GM21717 (cell line): ENCODE data around the gene NTRK2.
A peak's percentile ranks its signal among the peaks of the same experiment; 100 is the strongest.

Source experiments
- ATAC-seq: cut with Tn5 transposase; IDR thresholded peaks from one replicate; pipeline ENCODE4 v1.9.1; 2021; ENCODE audit warnings: mild to moderate bottlenecking, moderate library complexity; ENCODE audit not compliant: unreplicated experiment

Gene NTRK2

GRCh38 chr9:84669288-84670137 lies at the start of gene NTRK2:
TSS of gene NTRK2 (plus strand) at chr9:84669729. CDS start at chr9:84670749, 1,020 bp downstream.
- peak; percentile 52 for ATAC-seq

- no peak for ATAC-seq
Observed at GRCh38 chr9:84620338-84620737, 49.2 kb upstream of the NTRK2 start.

- ATAC-seq = no peak
Observed at GRCh38 chr9:84621811-84622210, 47.7 kb upstream of the NTRK2 start.

- ATAC-seq = no peak
Observed at GRCh38 chr9:84622981-84623380, 46.5 kb upstream of the NTRK2 start.

GRCh38 chr9:84636436-84636835 lies 33.1 kb upstream of the NTRK2 start:
- ATAC-seq = no peak

GRCh38 chr9:84642553-84643141 lies 26.9 kb upstream of the NTRK2 start:
- ATAC-seq = no peak

- ATAC-seq = no peak
Observed at GRCh38 chr9:84647699-84648098, 21.8 kb upstream of the NTRK2 start.

GRCh38 chr9:84652496-84653120 lies 16.9 kb upstream of the NTRK2 start:
- no peak for ATAC-seq

GRCh38 chr9:84655447-84655846 lies 14.1 kb upstream of the NTRK2 start:
- no peak for ATAC-seq

- ATAC-seq = no peak
Observed at GRCh38 chr9:84659313-84659712, 10.2 kb upstream of the NTRK2 start.

- ATAC-seq = no peak
Observed at GRCh38 chr9:84659773-84660172, 9.8 kb upstream of the NTRK2 start.

- peak; percentile 28 for ATAC-seq
Observed at GRCh38 chr9:84667571-84668195, 1.8 kb upstream of the NTRK2 start.

- peak; percentile 71 for ATAC-seq
Observed at GRCh38 chr9:84668196-84669012, 1.1 kb upstream of the NTRK2 start.

- ATAC-seq = no peak
Observed at GRCh38 chr9:84669013-84669287, 579 bp upstream of the NTRK2 start.

GRCh38 chr9:84670138-84671041 lies 861 bp downstream of the NTRK2 start:
- peak; percentile 3 for ATAC-seq

GRCh38 chr9:84671586-84672521 lies 2.3 kb downstream of the NTRK2 start:
- no peak for ATAC-seq

- no peak for ATAC-seq
Observed at GRCh38 chr9:84673806-84674205, 4.3 kb downstream of the NTRK2 start.

GRCh38 chr9:84677080-84677479 lies 7.6 kb downstream of the NTRK2 start:
- no peak for ATAC-seq

- no peak for ATAC-seq
Observed at GRCh38 chr9:84679571-84679970, 10.0 kb downstream of the NTRK2 start.
